K562 (cell line): ENCODE measurements around the gene EMID1. TPM values are rescaled to one million over a fixed set of nuclear protein-coding genes. Genes with fewer than 3 reads are reported as not detected.

Experiments used
- ATAC-seq: fragments of 200-7000 bp; cut with Tn5 transposase; 3 replicates; pipeline ENCODE4 v1.9.1; 2020; ENCODE audit warnings: moderate library complexity
- BruUV-seq: library from RNA; stranded (reverse); fragments of 400-500 nt; replicated peaks from 2 replicates; lab custom pipeline; 2021; lab: Mats Ljungman, UMichigan
- CTCF ChIA-PET: fragments of 300-600 bp; formaldehyde crosslinking; extraction: SDS; loops from one replicate; lab custom pipeline; 2021; ENCODE audit warnings: low intra/inter-chr PET ratio; lab: Yijun Ruan, JAX
- POLR2A ChIA-PET: fragments of 300-600, 350-650 bp; sonication (Branson Sonifier 250); formaldehyde crosslinking; extraction: SDS; loops from one replicate; lab custom pipeline; 2021; ENCODE audit warnings: antibody characterized with exemption, inconsistent platforms; lab: Yijun Ruan, JAX
- DNase-seq, 4 experiments: peaks; one replicate each; pipeline versions ENCODE4 v3.0.0 to v3.0.0-alpha.2; 2011 to 2018; ENCODE audit warnings: low spot score in 3 of 4, mixed read lengths in 3 of 4; ENCODE audit errors: extremely low read depth in 1 of 4
- FAIRE-seq: peaks from 2 replicates; lab custom pipeline; 2011; peaks lifted over from hg19 to GRCh38; lab: Jason Lieb, UNC
- H2AFZ ChIP-seq: 2 replicates; pipeline ENCODE4 v1.6.0; 2011; ENCODE audit warnings: low read depth, low read length, control low read depth, inconsistent platforms
- H3K27ac ChIP-seq: fragments of 200-600 bp; 3 replicates; pipeline ENCODE4 v1.8.0; 2011; ENCODE audit warnings: low read depth, mild to moderate bottlenecking, control low read depth, inconsistent platforms, low read length, moderate library complexity, mixed read lengths; ENCODE audit errors: extremely low read depth
- H3K27me3 ChIP-seq, 2 experiments: fragments of 300-600 bp in 1 of 2; 2 replicates in 1 of 2; 3 replicates in 1 of 2; pipeline versions ENCODE4 v1.6.0 to v1.8.0; 2011; ENCODE audit warnings: inconsistent platforms in 2 of 2, low read length in 2 of 2, mild to moderate bottlenecking in 1 of 2, mixed read lengths in 1 of 2, moderate library complexity in 1 of 2; ENCODE audit not compliant: control insufficient read depth in 2 of 2, insufficient read depth in 2 of 2
- H3K36me3 ChIP-seq: fragments of 300-600 bp; 3 replicates; pipeline ENCODE4 v1.8.0; 2011; ENCODE audit warnings: mild to moderate bottlenecking, low read length, inconsistent platforms; ENCODE audit not compliant: control insufficient read depth, insufficient read depth
- H3K4me1 ChIP-seq, 2 experiments: fragments of 200-600 bp in 1 of 2; replicated peaks in 1 of 2; 2 replicates in 1 of 2; 3 replicates in 1 of 2; pipeline versions ENCODE4 v1.5.1 to v1.8.0; 2011; ENCODE audit warnings: inconsistent platforms in 2 of 2, low read length in 2 of 2, mild to moderate bottlenecking in 1 of 2, mixed read lengths in 1 of 2, moderate library complexity in 1 of 2; ENCODE audit not compliant: control insufficient read depth in 2 of 2, insufficient read depth in 2 of 2
- H3K4me2 ChIP-seq: 2 replicates; pipeline ENCODE4 v1.6.1; 2011; ENCODE audit warnings: low read length, control low read depth, inconsistent platforms, mixed read lengths; ENCODE audit not compliant: insufficient read depth
- H3K4me3 ChIP-seq: fragments of 200-600 bp; sonication (generic), shearing (Covaris generic); 2 replicates; pipeline ENCODE4 v1.5.1; 2016; ENCODE audit warnings: control low read depth, inconsistent platforms
- H3K79me2 ChIP-seq: fragments of 200-600 bp; 3 replicates; pipeline ENCODE4 v1.8.0; 2011; ENCODE audit warnings: low read length, inconsistent platforms; ENCODE audit not compliant: control insufficient read depth, insufficient read depth
- H3K9ac ChIP-seq, 2 experiments: 2 replicates each; pipeline versions ENCODE4 v1.6.0 to v1.6.1; 2011; ENCODE audit warnings: low read depth in 2 of 2, low read length in 2 of 2, control low read depth in 1 of 2, inconsistent platforms in 1 of 2, mild to moderate bottlenecking in 1 of 2, mixed read lengths in 1 of 2; ENCODE audit not compliant: insufficient read depth in 1 of 2
- H3K9me1 ChIP-seq: one replicate; pipeline ENCODE4 v1.6.0; 2011; ENCODE audit warnings: inconsistent platforms, mild to moderate bottlenecking, low read length, moderate library complexity; ENCODE audit not compliant: control insufficient read depth, insufficient read depth
- H3K9me3 ChIP-seq: replicated peaks from 2 replicates; pipeline ENCODE4 v1.5.1; 2011; ENCODE audit warnings: low read depth, low read length, inconsistent platforms; ENCODE audit not compliant: control insufficient read depth, insufficient read depth
- H4K20me1 ChIP-seq: replicated peaks from 2 replicates; pipeline ENCODE4 v1.6.1; 2011; ENCODE audit warnings: low read length, inconsistent platforms, mixed read lengths; ENCODE audit not compliant: control insufficient read depth, insufficient read depth
- NFIC ChIP-seq: fragments of 450-650 bp; IDR thresholded peaks from 2 replicates; pipeline ENCODE4 v1.6.1; 2017; ENCODE audit warnings: mild to moderate bottlenecking, inconsistent platforms
- RBM25 ChIP-seq: fragments of 200-400 bp; formaldehyde crosslinking; IDR thresholded peaks from 2 replicates; pipeline ENCODE4 v1.6.1; 2018; ENCODE audit warnings: low read length, low read depth, moderate library complexity; ENCODE audit not compliant: severe bottlenecking
- ZKSCAN3 ChIP-seq: fragments of 250-450 bp; sonication (Bioruptor Pico); IDR thresholded peaks from 2 replicates; pipeline ENCODE4 v1.4.0; 2020
- WGBS: fragments of 100-300 bp; shearing (Covaris generic); methylation state at CpG from one replicate; pipeline ENCODE4 v1.1.6; 2016; ENCODE audit warnings: low coverage, mixed read lengths; ENCODE audit not compliant: insufficient coverage; ENCODE audit errors: missing lambda C conversion rate; 5-methylcytosine and 5-hydroxymethylcytosine counted together
- in situ Hi-C: fragments of 300-500 bp; cut with MboI; formaldehyde crosslinking; loops from 4 replicates; pipeline ENCODE4 v1.15.0; 2018; ENCODE audit warnings: inconsistent platforms, mixed read lengths
- intact Hi-C: fragments of 100-400 bp; cut with micrococcal nuclease; formaldehyde crosslinking; loops from 2 replicates; pipeline ENCODE4 v1.14.2; 2022
- polyA plus RNA-seq, 8 experiments: library from polyadenylated mRNA; depleted of rRNA in 4 of 8; stranded (reverse) in 5 of 8; unstranded in 3 of 8; fragments of >200 nt; fragmentation: Nextera tagmentation in 2 of 8; fragmentation: Illumina TruSeq in 1 of 8; extraction: Ambion mirVana in 2 of 8; extraction: Trizol in 1 of 8; gene quantifications; 2 replicates each; pipeline versions ENCODE4 v1.2.1 to v1.2.3, GENCODE V29; 2011 to 2014; ENCODE audit warnings: inconsistent platforms in 1 of 8, missing spikeins in 1 of 8
- total RNA-seq, 7 experiments: library from RNA; depleted of rRNA in 6 of 7; stranded (reverse); fragments of >200 nt in 6 of 7; fragmentation: Illumina TruSeq in 2 of 7; extraction: Trizol in 2 of 7; gene quantifications; 2 replicates each; pipeline versions ENCODE4 v1.2.1 to v1.2.3, GENCODE V29; 2011 to 2021; ENCODE audit warnings: low replicate concordance in 1 of 7
- TF ChIP-seq, protein P1 (sequence below): sonication (generic); formaldehyde crosslinking; IDR thresholded peaks from 2 replicates; pipeline ENCODE4 v1.8.1; 2023; ENCODE audit warnings: mild to moderate bottlenecking, missing genetic modification reagents
- TF ChIP-seq, protein P2 (sequence below): IDR thresholded peaks from 3 replicates; pipeline ENCODE4 v1.6.1; 2011; ENCODE audit warnings: borderline replicate concordance, mild to moderate bottlenecking, moderate library complexity; ENCODE audit not compliant: insufficient read length; ENCODE audit errors: extremely low read depth

The EMID1 gene
- total and polyA plus RNA-seq, 9 of the 15 experiments (the other 6 are each of a cell fraction or from before 2014, with no cell fraction given): 0.15 to 7.2 (median 2.7) TPM

DNA sequence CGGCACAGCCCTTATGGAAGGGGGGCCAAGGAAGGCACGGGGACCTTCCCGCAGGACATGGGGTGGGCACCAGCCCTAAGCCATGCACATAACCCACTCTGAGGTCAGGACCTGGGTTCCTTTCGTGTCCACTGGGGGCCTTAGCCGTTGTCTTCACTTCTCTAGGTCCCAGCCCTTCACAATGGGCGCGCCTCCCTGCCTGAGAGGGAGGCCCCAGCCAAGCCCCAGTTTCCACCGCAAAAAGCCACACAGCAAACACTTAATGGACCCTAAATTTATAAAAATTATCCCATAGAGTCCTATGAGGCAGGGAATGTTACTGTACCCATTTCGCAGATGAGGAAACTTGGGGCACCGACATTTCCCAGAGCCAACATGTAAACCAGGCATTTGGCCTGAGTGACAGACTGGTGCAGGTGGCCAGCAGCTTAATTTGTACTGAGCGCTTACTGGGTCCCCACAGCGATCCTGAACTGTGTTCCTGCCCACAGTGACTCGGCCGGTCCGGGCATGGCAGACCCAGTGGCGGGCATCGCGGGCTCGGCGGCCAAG is 102.0 kb downstream of the EMID1 start:
- peak; percentile 1; the same call in 1 of the 3 replicates for ATAC-seq
- CTCF ChIA-PET: no interaction called here
- TF ChIP-seq, protein P1, sequence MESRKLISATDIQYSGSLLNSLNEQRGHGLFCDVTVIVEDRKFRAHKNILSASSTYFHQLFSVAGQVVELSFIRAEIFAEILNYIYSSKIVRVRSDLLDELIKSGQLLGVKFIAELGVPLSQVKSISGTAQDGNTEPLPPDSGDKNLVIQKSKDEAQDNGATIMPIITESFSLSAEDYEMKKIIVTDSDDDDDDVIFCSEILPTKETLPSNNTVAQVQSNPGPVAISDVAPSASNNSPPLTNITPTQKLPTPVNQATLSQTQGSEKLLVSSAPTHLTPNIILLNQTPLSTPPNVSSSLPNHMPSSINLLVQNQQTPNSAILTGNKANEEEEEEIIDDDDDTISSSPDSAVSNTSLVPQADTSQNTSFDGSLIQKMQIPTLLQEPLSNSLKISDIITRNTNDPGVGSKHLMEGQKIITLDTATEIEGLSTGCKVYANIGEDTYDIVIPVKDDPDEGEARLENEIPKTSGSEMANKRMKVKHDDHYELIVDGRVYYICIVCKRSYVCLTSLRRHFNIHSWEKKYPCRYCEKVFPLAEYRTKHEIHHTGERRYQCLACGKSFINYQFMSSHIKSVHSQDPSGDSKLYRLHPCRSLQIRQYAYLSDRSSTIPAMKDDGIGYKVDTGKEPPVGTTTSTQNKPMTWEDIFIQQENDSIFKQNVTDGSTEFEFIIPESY (CRISPR knock-in tag): peak; percentile 48; the same call in 1 of the 2 replicates
- TF ChIP-seq RBM25 (peak; percentile 50), NFIC (no peak), ZKSCAN3 (no peak)
- TF ChIP-seq, protein P2, sequence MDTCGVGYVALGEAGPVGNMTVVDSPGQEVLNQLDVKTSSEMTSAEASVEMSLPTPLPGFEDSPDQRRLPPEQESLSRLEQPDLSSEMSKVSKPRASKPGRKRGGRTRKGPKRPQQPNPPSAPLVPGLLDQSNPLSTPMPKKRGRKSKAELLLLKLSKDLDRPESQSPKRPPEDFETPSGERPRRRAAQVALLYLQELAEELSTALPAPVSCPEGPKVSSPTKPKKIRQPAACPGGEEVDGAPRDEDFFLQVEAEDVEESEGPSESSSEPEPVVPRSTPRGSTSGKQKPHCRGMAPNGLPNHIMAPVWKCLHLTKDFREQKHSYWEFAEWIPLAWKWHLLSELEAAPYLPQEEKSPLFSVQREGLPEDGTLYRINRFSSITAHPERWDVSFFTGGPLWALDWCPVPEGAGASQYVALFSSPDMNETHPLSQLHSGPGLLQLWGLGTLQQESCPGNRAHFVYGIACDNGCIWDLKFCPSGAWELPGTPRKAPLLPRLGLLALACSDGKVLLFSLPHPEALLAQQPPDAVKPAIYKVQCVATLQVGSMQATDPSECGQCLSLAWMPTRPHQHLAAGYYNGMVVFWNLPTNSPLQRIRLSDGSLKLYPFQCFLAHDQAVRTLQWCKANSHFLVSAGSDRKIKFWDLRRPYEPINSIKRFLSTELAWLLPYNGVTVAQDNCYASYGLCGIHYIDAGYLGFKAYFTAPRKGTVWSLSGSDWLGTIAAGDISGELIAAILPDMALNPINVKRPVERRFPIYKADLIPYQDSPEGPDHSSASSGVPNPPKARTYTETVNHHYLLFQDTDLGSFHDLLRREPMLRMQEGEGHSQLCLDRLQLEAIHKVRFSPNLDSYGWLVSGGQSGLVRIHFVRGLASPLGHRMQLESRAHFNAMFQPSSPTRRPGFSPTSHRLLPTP: no peak
- H3K4me2 ChIP-seq: peak overlapping the region; percentile 81
- no peaks in the 10 kb centered on the region for H3K9me1 ChIP-seq
- no peaks in the 10 kb centered on the region for H3K9me3 ChIP-seq
- intact Hi-C loops (no loop called here), in situ Hi-C loops (no loop called here)
- peak overlapping the region; percentile 94 for H3K27ac ChIP-seq
- peaks cover 21 to 93% of the 10 kb centered on the region in 2 experiments for H3K4me1 ChIP-seq
- peak; percentile 77 for FAIRE-seq
- peaks cover 18% of the 10 kb centered on the region for H3K79me2 ChIP-seq
- H3K27me3 ChIP-seq: no peaks in the 10 kb centered on the region
- H4K20me1 ChIP-seq: no peaks in the 10 kb centered on the region
- BruUV-seq: TSS peak; percentile 52
- peak overlapping the region; percentile 77 to 95 for H3K9ac ChIP-seq
- peak overlapping the region; percentile 98 for H2AFZ ChIP-seq
- peak overlapping the region; percentile 81 for H3K4me3 ChIP-seq
- 58% methylated on average over 14 of the region's 20 CpGs for WGBS
- DNase-seq: no peak
- H3K36me3 ChIP-seq: peaks cover 9% of the 10 kb centered on the region; the same call in 1 of the 3 replicates
- POLR2A ChIA-PET: interaction anchor here (0.7 kb wide), 1 partner anchor 28 kb away, joined by 3 read pairs; no protein-coding TSS in a partner anchor
